HG03457 (cell line): ENCODE measurements around the gene IL1RAP.
"Not testable (repeated sequence)": the region's sequence is repeated elsewhere in the genome, so short reads cannot be mapped to it uniquely, and the experiment has no call there.

Experiments
- ATAC-seq: cut with Tn5 transposase; IDR thresholded peaks from one replicate; pipeline ENCODE4 v1.9.1; 2021; ENCODE audit warnings: moderate number of reproducible peaks; ENCODE audit not compliant: unreplicated experiment

The IL1RAP gene

GRCh38 chr3:190506271-190506670 is 7.6 kb upstream of the IL1RAP start:
- ATAC-seq: no peak

GRCh38 chr3:190512666-190513065 is 1.2 kb upstream of the IL1RAP start:
- no peak for ATAC-seq

GRCh38 chr3:190514413-190515153 is 698 bp downstream of the IL1RAP start:
- ATAC-seq: no peak

- ATAC-seq: no peak
Measured at GRCh38 chr3:190516416-190516815, 2.5 kb downstream of the IL1RAP start.

- no peak for ATAC-seq
Measured at GRCh38 chr3:190517687-190518086, 3.8 kb downstream of the IL1RAP start.

- ATAC-seq: not testable (repeated sequence)
Measured at GRCh38 chr3:190518531-190518930, 4.6 kb downstream of the IL1RAP start.

GRCh38 chr3:190519886-190520285 is 6.0 kb downstream of the IL1RAP start:
- no peak for ATAC-seq

GRCh38 chr3:190521998-190522397 is 8.1 kb downstream of the IL1RAP start:
- ATAC-seq: no peak

GRCh38 chr3:190522621-190523222 is 8.8 kb downstream of the IL1RAP start:
- ATAC-seq: no peak

- no peak for ATAC-seq
Measured at GRCh38 chr3:190524942-190525341, 11.1 kb downstream of the IL1RAP start.

GRCh38 chr3:190525634-190526033 is 11.7 kb downstream of the IL1RAP start:
- no peak for ATAC-seq

GRCh38 chr3:190526787-190527762 is 13.2 kb downstream of the IL1RAP start:
- ATAC-seq: no peak

- no peak for ATAC-seq
Measured at GRCh38 chr3:190528706-190529105, 14.8 kb downstream of the IL1RAP start.

- ATAC-seq: no peak
Measured at GRCh38 chr3:190531406-190531805, 17.5 kb downstream of the IL1RAP start.

- no peak for ATAC-seq
Measured at GRCh38 chr3:190532731-190533203, 18.9 kb downstream of the IL1RAP start.

- no peak for ATAC-seq
Measured at GRCh38 chr3:190533511-190534281, 19.8 kb downstream of the IL1RAP start.

- no peak for ATAC-seq
Measured at GRCh38 chr3:190534386-190534785, 20.5 kb downstream of the IL1RAP start.

GRCh38 chr3:190534986-190535385 is 21.1 kb downstream of the IL1RAP start:
- ATAC-seq: no peak

GRCh38 chr3:190537146-190537545 is 23.3 kb downstream of the IL1RAP start:
- no peak for ATAC-seq

GRCh38 chr3:190538288-190538687 is 24.4 kb downstream of the IL1RAP start:
- no peak for ATAC-seq

- ATAC-seq: no peak
Measured at GRCh38 chr3:190539526-190539925, 25.6 kb downstream of the IL1RAP start.
